GM11168 (cell line): ENCODE results near the gene TLCD1.

ENCODE experiments used
- in situ Hi-C: fragments of 300-500 bp; cut with MboI; formaldehyde crosslinking; loops from one replicate; pipeline ENCODE4 v1.12.0; 2022; ENCODE audit warnings: low sequenced_read_pairs; ENCODE audit not compliant: unreplicated experiment

TLCD1 gene

DNA sequence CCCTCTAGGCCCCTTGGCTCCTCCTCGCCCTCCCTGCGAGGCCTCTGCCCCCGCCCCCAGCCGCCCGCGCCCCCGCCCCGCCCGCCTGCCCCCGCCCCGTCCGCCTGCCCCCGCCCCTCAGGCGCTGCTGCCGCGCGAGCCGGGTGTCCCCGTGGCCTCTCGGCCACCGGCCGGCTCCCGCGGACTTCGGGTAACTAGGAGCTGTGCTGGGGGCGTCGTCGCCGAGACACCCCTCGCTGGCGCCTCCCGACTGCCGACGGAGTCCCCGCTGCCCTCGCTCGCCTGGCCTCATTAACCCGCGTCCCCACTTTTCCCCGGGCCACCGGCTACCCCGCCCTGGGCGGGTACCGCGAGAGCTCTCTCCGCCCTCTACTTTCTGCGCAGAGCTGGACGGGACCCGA, at the start of gene TLCD1:
TLCD1 (minus strand) TSS at position 8 of the 401 bp plus-strand sequence. CDS start 136 bp downstream, outside the sequence.
- in situ Hi-C loops: no loop called here

DNA sequence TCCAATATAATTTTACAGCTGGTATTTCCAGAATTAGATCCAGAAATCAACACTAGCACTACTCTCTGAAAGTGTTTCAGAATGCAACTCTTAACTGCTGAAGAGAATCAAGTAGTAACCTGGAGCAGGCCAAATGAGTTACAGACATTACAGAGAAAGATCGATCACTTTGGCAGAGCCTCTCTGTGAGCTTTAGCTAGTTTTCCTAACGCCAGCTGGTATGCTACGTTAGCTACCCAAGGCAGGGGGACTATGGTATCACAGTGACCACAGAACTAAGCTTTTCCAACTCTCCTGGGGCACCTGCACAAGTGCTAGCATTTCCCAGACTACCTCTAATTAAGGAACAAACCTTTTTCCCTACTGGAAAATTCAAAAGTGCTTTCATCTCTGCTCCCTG, 48.2 kb upstream of the TLCD1 start:
- in situ Hi-C loops: no loop called here

GRCh38 chr17:28773736-28774135, 47.7 kb upstream of the TLCD1 start:
- in situ Hi-C loops: no loop called here

DNA sequence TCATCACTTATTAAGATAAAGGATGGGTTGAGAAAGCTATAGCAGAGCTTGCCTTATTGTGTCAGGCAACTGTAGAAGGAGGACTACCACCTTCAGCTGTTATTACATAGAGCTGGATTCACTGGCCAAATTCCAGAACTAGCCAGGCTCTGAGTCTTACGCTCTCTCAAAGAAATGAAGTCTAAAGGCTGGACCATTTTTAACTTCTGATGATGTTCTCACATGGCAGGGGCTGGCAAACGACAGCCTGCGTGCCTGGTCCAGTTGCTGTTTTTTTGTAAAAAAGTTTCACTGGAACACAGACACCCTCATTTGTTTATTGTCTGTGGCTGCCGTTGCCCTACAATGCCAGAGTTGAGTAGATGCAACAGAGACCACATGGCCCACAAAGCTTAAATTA, 39.0 kb upstream of the TLCD1 start:
- in situ Hi-C loops: loop anchor here (10.0 kb wide), 1 partner anchor 130 kb away; the partner anchor contains the start of gene FLOT2

DNA sequence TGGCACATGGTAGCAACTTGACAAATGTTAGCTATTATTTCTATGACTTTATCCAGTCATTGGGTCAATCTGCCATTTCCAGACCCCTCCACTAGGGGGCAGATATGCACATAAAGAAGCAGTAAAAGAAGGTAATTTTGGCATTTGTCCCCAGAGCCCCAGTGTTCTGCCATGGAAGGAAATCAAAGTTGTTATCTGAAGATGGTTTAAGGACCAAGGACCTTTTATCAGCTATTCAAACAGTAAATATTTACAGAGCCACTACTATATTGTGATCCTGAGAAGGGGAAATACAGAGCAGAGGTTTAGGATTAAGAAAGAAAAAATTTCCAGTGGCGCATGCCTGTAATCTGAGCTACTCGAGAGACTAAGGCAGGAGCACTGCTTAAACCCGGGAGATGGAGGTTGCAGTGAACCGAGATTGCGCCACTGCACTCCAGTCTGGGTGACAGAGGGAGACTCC, 37.8 kb upstream of the TLCD1 start:
- in situ Hi-C loops: loop anchor here (10.0 kb wide), 1 partner anchor 131 kb away; the partner anchor contains the start of gene FLOT2

GRCh38 chr17:28763137-28763799, 37.2 kb upstream of the TLCD1 start:
- in situ Hi-C loops: loop anchor here (10.0 kb wide), 1 partner anchor 132 kb away; the partner anchor contains the start of gene FLOT2

- in situ Hi-C loops: loop anchor here (10.0 kb wide), 1 partner anchor 134 kb away; the partner anchor contains the start of gene FLOT2
Measured at GRCh38 chr17:28760601-28761562, 34.8 kb upstream of the TLCD1 start.

DNA sequence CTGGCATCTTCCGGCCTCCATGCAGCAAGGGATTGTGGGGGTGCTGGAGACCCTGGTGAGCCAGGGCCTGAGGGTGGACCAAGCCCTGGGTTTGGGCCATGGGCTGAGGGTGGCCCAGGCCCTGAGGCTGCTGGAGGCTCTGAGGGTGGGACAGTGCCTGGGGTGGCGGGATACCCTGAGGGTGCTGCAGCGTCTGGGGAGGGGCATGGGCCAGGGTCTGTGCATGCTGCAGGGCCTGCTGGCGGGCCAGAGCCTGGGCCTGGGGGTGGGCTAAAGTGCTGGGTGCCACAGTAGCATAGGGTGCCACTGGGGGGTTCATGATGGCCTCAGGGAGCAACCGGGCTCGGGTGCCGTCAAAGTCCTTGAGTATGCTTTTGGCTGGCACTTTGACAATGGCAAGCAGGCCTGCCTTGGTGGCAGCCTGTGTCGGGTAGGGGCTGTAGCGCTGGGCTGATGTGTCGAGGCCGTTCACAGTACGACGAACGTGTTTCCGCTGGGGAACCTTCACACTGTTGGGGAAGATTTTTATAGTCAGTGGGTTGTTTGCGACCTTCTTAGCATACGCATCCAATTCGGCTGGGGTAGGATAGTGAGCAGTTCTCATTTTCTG, 33.3 kb upstream of the TLCD1 start:
- in situ Hi-C loops: no loop called here

- in situ Hi-C loops: no loop called here
Measured at GRCh38 chr17:28758411-28759121, 32.5 kb upstream of the TLCD1 start.

DNA sequence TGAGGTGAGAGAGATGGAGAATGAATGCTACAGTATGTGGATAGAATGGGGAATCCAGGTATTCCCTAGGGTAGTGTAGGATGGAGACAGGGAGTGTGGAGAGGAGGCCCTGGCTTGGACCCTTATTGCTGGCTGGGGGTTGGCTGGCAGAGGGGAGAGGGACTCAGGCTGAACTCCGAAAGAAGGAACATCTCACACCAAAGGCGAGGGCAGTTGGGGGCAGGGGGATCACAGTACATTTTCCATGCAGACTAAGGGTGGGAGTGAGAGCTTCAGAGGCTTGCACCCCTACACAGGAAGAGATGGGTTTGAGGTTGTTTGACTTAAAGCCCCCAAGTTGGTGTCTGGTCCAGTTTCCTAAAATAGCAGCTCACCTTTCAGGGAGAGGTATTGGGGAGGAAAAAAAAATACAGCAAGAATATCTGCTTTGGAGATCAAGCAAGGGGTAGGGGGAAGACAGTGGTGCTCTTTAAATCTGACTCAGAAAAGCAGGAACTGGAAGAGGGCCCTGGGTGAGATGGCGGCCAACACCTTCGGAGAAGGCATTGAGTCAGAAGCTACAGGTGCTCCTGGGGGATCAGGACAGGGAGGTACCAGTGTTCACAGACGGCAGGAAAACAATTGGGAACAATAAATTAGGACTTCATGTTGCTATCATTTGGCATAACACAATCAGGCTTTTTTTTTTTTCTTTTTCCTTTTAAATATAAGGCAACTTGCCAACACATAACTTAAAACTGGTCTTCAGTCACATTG, 30.2 kb upstream of the TLCD1 start:
- in situ Hi-C loops: no loop called here

DNA sequence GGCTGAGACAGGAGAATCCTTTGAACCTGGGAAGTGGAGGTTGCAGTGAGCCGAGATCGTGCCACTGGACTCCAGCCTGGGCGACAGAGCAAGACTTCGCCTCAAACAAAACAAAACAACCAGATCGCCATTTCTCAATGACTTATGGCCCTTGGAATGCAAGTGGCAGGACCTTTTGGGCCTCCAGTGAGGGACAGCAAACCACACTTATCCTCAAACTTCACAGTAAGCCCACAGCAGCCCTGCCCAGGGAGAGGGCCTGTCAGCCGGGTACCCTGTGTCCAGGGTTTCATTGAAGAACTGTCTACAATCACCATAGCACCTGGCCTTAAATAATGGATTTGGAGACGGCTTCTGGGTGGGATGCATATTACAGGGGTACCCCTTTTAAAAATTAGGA, 29.5 kb upstream of the TLCD1 start:
- in situ Hi-C loops: no loop called here

GRCh38 chr17:28751600-28752366, 25.8 kb upstream of the TLCD1 start:
- in situ Hi-C loops: no loop called here

DNA sequence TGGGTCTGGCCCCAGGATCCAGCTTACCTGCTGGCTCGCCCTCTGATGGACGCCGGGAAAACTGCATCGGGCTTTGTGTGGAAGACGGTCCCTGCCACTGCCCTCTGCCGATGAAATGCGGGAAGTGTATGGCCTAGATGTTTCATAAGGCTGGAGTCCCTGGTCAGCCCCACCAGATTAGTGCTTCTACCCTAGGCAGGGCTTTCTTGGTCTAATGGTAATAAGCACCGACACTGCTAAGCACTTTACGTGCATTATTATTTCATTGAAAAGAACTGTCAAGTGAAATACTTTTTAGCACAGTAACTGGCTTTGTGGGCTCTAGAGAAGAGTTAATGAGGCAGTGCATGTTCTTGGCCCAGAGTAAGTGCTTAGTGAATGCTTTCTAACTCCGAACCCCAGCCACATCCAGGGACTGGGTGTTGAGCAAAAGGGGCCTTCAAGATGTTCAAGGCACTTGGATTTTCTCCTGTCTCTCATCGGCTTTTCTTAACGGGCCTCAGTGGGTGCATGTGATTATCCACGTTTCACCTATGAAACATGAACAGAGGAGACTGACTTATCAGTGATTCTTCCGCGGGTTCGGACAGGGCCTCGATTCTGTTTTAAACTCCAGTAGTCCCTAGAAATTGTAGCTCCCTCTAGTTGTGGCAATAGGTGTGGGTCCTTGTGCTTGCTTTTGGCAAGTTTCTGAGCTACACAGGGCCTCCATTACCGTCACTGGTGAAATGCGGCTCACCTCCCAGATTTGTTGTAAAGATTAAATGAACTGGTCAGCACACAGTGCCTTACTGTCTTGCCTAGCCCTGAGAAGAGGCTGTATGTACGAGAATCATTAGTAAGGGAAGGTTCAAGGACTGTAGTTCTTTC, 24.4 kb upstream of the TLCD1 start:
- in situ Hi-C loops: no loop called here

GRCh38 chr17:28749516-28750177, 23.6 kb upstream of the TLCD1 start:
- in situ Hi-C loops: no loop called here

GRCh38 chr17:28748852-28749515, 23.0 kb upstream of the TLCD1 start:
- in situ Hi-C loops: no loop called here
